Gastrocnemius medialis (tissue), 4 donors: ENCODE measurements around the gene TMEM207. TPM values are rescaled to one million over a fixed set of nuclear protein-coding genes. Genes with fewer than 3 reads are reported as not detected.

ENCODE experiments used
- ATAC-seq, 2 donors: fragments of 150-250 bp; one replicate each; pipeline ENCODE4 v1.9.1; 2016
- DNase-seq, 2 donors: peaks; one replicate each; pipeline ENCODE4 v3.0.0-alpha.2; 2019
- H3K27ac ChIP-seq, 4 donors: fragments of 200-600 bp; sonication (generic); 1 replicate in 1 of 4; 2 replicates in 3 of 4; pipeline ENCODE4 v1.5.1; 2016 to 2018; ENCODE audit warnings: mild to moderate bottlenecking in 2 of 4, moderate library complexity in 1 of 4
- H3K27me3 ChIP-seq, 3 donors: fragments of 200-600 bp; sonication (generic) in 2 of 3; 1 replicate in 1 of 3; 2 replicates in 2 of 3; pipeline versions ENCODE4 v1.5.1 to v1.6.0; 2016 to 2019; ENCODE audit warnings: mild to moderate bottlenecking in 1 of 3, moderate library complexity in 1 of 3
- H3K36me3 ChIP-seq, 2 donors: fragments of 200-600 bp; sonication (generic) in 1 of 2; one replicate each; pipeline ENCODE4 v1.5.1; 2017 to 2018
- H3K4me1 ChIP-seq, 2 donors: fragments of 200-600 bp; sonication (generic) in 1 of 2; one replicate each; pipeline ENCODE4 v1.5.1; 2016 to 2017; ENCODE audit warnings: mild to moderate bottlenecking in 2 of 2
- H3K4me3 ChIP-seq, 4 donors: fragments of 200-600 bp; sonication (generic) in 3 of 4; 1 replicate in 1 of 4; 2 replicates in 3 of 4; pipeline ENCODE4 v1.5.1; 2016 to 2019; ENCODE audit warnings: mild to moderate bottlenecking in 2 of 4
- H3K9me3 ChIP-seq, 3 donors: fragments of 200-600 bp; sonication (generic) in 2 of 3; 1 replicate in 1 of 3; 2 replicates in 2 of 3; pipeline ENCODE4 v1.5.1; 2016 to 2019
- CTCF ChIP-seq, 5 experiments: fragments of 450-650 bp in 3 of 5; fragments of 200-600 bp in 2 of 5; sonication (generic) in 2 of 5; IDR thresholded peaks in 4 of 5; conservative IDR thresholded peaks in 1 of 5; 1 replicate in 4 of 5; 2 replicates in 1 of 5; pipeline ENCODE4 v1.5.1; 2016 to 2019; ENCODE audit warnings: antibody characterized with exemption in 5 of 5, mild to moderate bottlenecking in 3 of 5, moderate library complexity in 3 of 5
- POLR2A ChIP-seq, 2 donors: fragments of 450-650 bp; IDR thresholded peaks; one replicate each; pipeline ENCODE4 v1.6.1; 2017; ENCODE audit warnings: antibody characterized with exemption in 2 of 2, mild to moderate bottlenecking in 2 of 2, moderate library complexity in 2 of 2
- in situ Hi-C, 4 donors: fragments of 200-750 bp; cut with MboI; loops; one replicate each; pipeline versions ENCODE4 v1.15.0 to v1.8.0; 2017; ENCODE audit warnings: low sequenced_read_pairs in 4 of 4
- intact Hi-C: fragments of 100-400 bp; cut with DNase I; formaldehyde crosslinking; loops from one replicate; pipeline ENCODE4 v1.15.1; 2023; ENCODE audit warnings: low total_unique reads
- total RNA-seq, 4 donors: library from RNA; depleted of rRNA; stranded (reverse); fragments of >200 nt; gene quantifications; one replicate each; pipeline versions ENCODE4 v1.1.0 to v1.2.3, GENCODE V29; 2016

TMEM207 gene
- total RNA-seq, 4 donors from 2014 or later = not detected

- TF ChIP-seq POLR2A (IDR thresholded peaks at IDR 0.05) (no peak), CTCF (IDR thresholded peaks at IDR 0.05 in 4 of 5, conservative IDR thresholded peaks at IDR 0.05 in 1 of 5) (no peak)
- H3K4me1 ChIP-seq = no peaks in the 10 kb centered on the region
- in situ Hi-C loops (no loop called here), intact Hi-C loops (no loop called here)
- H3K9me3 ChIP-seq = no peaks in the 10 kb centered on the region
- ATAC-seq = no peak
- no peak overlapping the region for H3K4me3 ChIP-seq
- no peak overlapping the region for H3K27ac ChIP-seq
- no peaks in the 10 kb centered on the region for H3K36me3 ChIP-seq
- H3K27me3 ChIP-seq = no peaks in the 10 kb centered on the region
- DNase-seq = no peak
Measured at GRCh38 chr3:190404715-190405114, 45.0 kb downstream of the TMEM207 start.

- intact Hi-C loops = no loop called here
- ATAC-seq (no peak), DNase-seq (no peak)
- Histone ChIP-seq H3K4me1 (no peaks in the 10 kb centered on the region), H3K27me3 (no peaks in the 10 kb centered on the region), H3K9me3 (no peaks in the 10 kb centered on the region), H3K27ac (no peak overlapping the region), H3K4me3 (no peak overlapping the region), H3K36me3 (no peaks in the 10 kb centered on the region)
- no peak for TF ChIP-seq CTCF (IDR thresholded peaks at IDR 0.05 in 4 of 5, conservative IDR thresholded peaks at IDR 0.05 in 1 of 5)
- no peak for TF ChIP-seq POLR2A (IDR thresholded peaks at IDR 0.05)
- in situ Hi-C loops = no loop called here
Measured at GRCh38 chr3:190401963-190402362, 47.7 kb downstream of the TMEM207 start.

GRCh38 chr3:190399677-190400076, 50.0 kb downstream of the TMEM207 start:
- Histone ChIP-seq H3K27ac (no peak overlapping the region), H3K9me3 (no peaks in the 10 kb centered on the region), H3K27me3 (no peaks in the 10 kb centered on the region), H3K36me3 (no peaks in the 10 kb centered on the region), H3K4me1 (no peaks in the 10 kb centered on the region), H3K4me3 (no peak overlapping the region)
- TF ChIP-seq CTCF (IDR thresholded peaks at IDR 0.05 in 4 of 5, conservative IDR thresholded peaks at IDR 0.05 in 1 of 5) (no peak), POLR2A (IDR thresholded peaks at IDR 0.05) (no peak)
- DNase-seq = no peak
- no peak for ATAC-seq
- in situ Hi-C loops = no loop called here
- intact Hi-C loops = no loop called here

- Histone ChIP-seq H3K36me3 (no peaks in the 10 kb centered on the region), H3K4me1 (no peaks in the 10 kb centered on the region), H3K9me3 (no peaks in the 10 kb centered on the region), H3K27me3 (no peaks in the 10 kb centered on the region), H3K4me3 (no peak overlapping the region), H3K27ac (no peak overlapping the region)
- TF ChIP-seq POLR2A (IDR thresholded peaks at IDR 0.05) (no peak), CTCF (IDR thresholded peaks at IDR 0.05 in 4 of 5, conservative IDR thresholded peaks at IDR 0.05 in 1 of 5) (no peak)
- intact Hi-C loops (no loop called here), in situ Hi-C loops (no loop called here)
- ATAC-seq = no peak
- no peak for DNase-seq
Measured at GRCh38 chr3:190397889-190398288, 51.8 kb downstream of the TMEM207 start.

GRCh38 chr3:190396001-190396400, 53.7 kb downstream of the TMEM207 start:
- no peak for TF ChIP-seq CTCF (IDR thresholded peaks at IDR 0.05 in 4 of 5, conservative IDR thresholded peaks at IDR 0.05 in 1 of 5)
- TF ChIP-seq POLR2A (IDR thresholded peaks at IDR 0.05) = no peak
- no peak for DNase-seq
- in situ Hi-C loops (no loop called here), intact Hi-C loops (no loop called here)
- H3K9me3 ChIP-seq = no peaks in the 10 kb centered on the region
- no peak for ATAC-seq
- H3K36me3 ChIP-seq = no peaks in the 10 kb centered on the region
- no peaks in the 10 kb centered on the region for H3K4me1 ChIP-seq
- H3K27me3 ChIP-seq = no peaks in the 10 kb centered on the region
- no peak overlapping the region for H3K4me3 ChIP-seq
- H3K27ac ChIP-seq = no peak overlapping the region
